ENCODE data around the gene INPP5A.

The INPP5A gene

GRCh38 chr10:132586739-132587138 is 49.2 kb downstream of the INPP5A start:
- no peak overlapping the region for H3K4me3 ChIP-seq (ENCODE audit: low read depth, low read length)
- no peak for DNase-seq (ENCODE audit: low read depth, low spot score)
- CTCF ChIA-PET: no interaction called here
- no peak for TF ChIP-seq CTCF (IDR thresholded peaks at IDR 0.05; ENCODE audit: insufficient read depth, low read length, missing control alignments)
- POLR2A ChIA-PET: no interaction called here

GRCh38 chr10:132587175-132587574 is 49.6 kb downstream of the INPP5A start:
- TF ChIP-seq CTCF (IDR thresholded peaks at IDR 0.05; ENCODE audit: insufficient read depth, low read length, missing control alignments): no peak
- no peak overlapping the region for H3K4me3 ChIP-seq (ENCODE audit: low read depth, low read length)
- DNase-seq (ENCODE audit: low read depth, low spot score): no peak
- POLR2A ChIA-PET: no interaction called here
- CTCF ChIA-PET: interaction anchor here (1.1 kb wide), 1 partner anchor 132 kb away, joined by 3 read pairs; no protein-coding TSS in a partner anchor

- H3K4me3 ChIP-seq (ENCODE audit: low read depth, low read length): no peak overlapping the region; the same call in 1 of the 2 replicates
- no peak for TF ChIP-seq CTCF (IDR thresholded peaks at IDR 0.05; ENCODE audit: insufficient read depth, low read length, missing control alignments)
- no peak for DNase-seq (ENCODE audit: low read depth, low spot score)
- ChIA-PET POLR2A (no interaction called here), CTCF (interaction anchor here (1.1 kb wide), 2 partner anchors 66 to 133 kb away, joined by 3 read pairs; no protein-coding TSS in a partner anchor)
These were observed 50.9 kb downstream of the INPP5A start for GRCh38 chr10:132588301-132589013.

GRCh38 chr10:132589015-132589414 is 51.4 kb downstream of the INPP5A start:
- no peak for TF ChIP-seq CTCF (IDR thresholded peaks at IDR 0.05; ENCODE audit: insufficient read depth, low read length, missing control alignments)
- ChIA-PET POLR2A (no interaction called here), CTCF (no interaction called here)
- H3K4me3 ChIP-seq (ENCODE audit: low read depth, low read length): no peak overlapping the region
- DNase-seq (ENCODE audit: low read depth, low spot score): no peak

GRCh38 chr10:132589681-132590080 is 52.1 kb downstream of the INPP5A start:
- CTCF ChIA-PET: no interaction called here
- DNase-seq (ENCODE audit: low read depth, low spot score): no peak
- no peak overlapping the region for H3K4me3 ChIP-seq (ENCODE audit: low read depth, low read length)
- no peak for TF ChIP-seq CTCF (IDR thresholded peaks at IDR 0.05; ENCODE audit: insufficient read depth, low read length, missing control alignments)
- POLR2A ChIA-PET: no interaction called here

GRCh38 chr10:132590094-132590751 is 52.6 kb downstream of the INPP5A start:
- DNase-seq (ENCODE audit: low read depth, low spot score): no peak
- CTCF ChIA-PET: no interaction called here
- H3K4me3 ChIP-seq (ENCODE audit: low read depth, low read length): no peak overlapping the region
- POLR2A ChIA-PET: no interaction called here
- TF ChIP-seq CTCF (IDR thresholded peaks at IDR 0.05; ENCODE audit: insufficient read depth, low read length, missing control alignments): no peak
